ENCODE data around the gene TCERG1L.

The TCERG1L gene

GRCh38 chr10:131175891-131176290 is 135.6 kb downstream of the TCERG1L start:
- DNase-seq (ENCODE audit: low spot score), result no peak
- in situ Hi-C loops (cut with MboI; ENCODE audit: low sequenced_read_pairs, unreplicated experiment), result no loop called here
- no peak for TF ChIP-seq CTCF (IDR thresholded peaks at IDR 0.05; ENCODE audit: borderline replicate concordance, control extremely low read depth, extremely low read depth, insufficient read depth, missing control alignments)

- no peak for TF ChIP-seq CTCF (IDR thresholded peaks at IDR 0.05; ENCODE audit: borderline replicate concordance, control extremely low read depth, extremely low read depth, insufficient read depth, missing control alignments)
- in situ Hi-C loops (cut with MboI; ENCODE audit: low sequenced_read_pairs, unreplicated experiment), result no loop called here
- no peak for DNase-seq (ENCODE audit: low spot score)
These were observed 136.6 kb downstream of the TCERG1L start for GRCh38 chr10:131174651-131175540.

GRCh38 chr10:131174211-131174565 is 137.3 kb downstream of the TCERG1L start:
- TF ChIP-seq CTCF (IDR thresholded peaks at IDR 0.05; ENCODE audit: borderline replicate concordance, control extremely low read depth, extremely low read depth, insufficient read depth, missing control alignments), result no peak
- in situ Hi-C loops (cut with MboI; ENCODE audit: low sequenced_read_pairs, unreplicated experiment), result no loop called here
- no peak for DNase-seq (ENCODE audit: low spot score)

GRCh38 chr10:131173484-131174210 is 137.9 kb downstream of the TCERG1L start:
- no peak for TF ChIP-seq CTCF (IDR thresholded peaks at IDR 0.05; ENCODE audit: borderline replicate concordance, control extremely low read depth, extremely low read depth, insufficient read depth, missing control alignments)
- in situ Hi-C loops (cut with MboI; ENCODE audit: low sequenced_read_pairs, unreplicated experiment), result no loop called here
- DNase-seq (ENCODE audit: low spot score), result no peak

GRCh38 chr10:131172433-131172832 is 139.1 kb downstream of the TCERG1L start:
- no peak for TF ChIP-seq CTCF (IDR thresholded peaks at IDR 0.05; ENCODE audit: borderline replicate concordance, control extremely low read depth, extremely low read depth, insufficient read depth, missing control alignments)
- no peak for DNase-seq (ENCODE audit: low spot score)
- in situ Hi-C loops (cut with MboI; ENCODE audit: low sequenced_read_pairs, unreplicated experiment), result no loop called here

- DNase-seq (ENCODE audit: low spot score), result no peak
- in situ Hi-C loops (cut with MboI; ENCODE audit: low sequenced_read_pairs, unreplicated experiment), result no loop called here
- TF ChIP-seq CTCF (IDR thresholded peaks at IDR 0.05; ENCODE audit: borderline replicate concordance, control extremely low read depth, extremely low read depth, insufficient read depth, missing control alignments), result no peak
These were observed 142.4 kb downstream of the TCERG1L start for GRCh38 chr10:131169146-131169545.

Measured in GM13976 (cell line).